Choroid plexus epithelial cell (primary cell): ENCODE data around the gene CCL25.

Source experiments
- DNase-seq: peaks from one replicate; pipeline ENCODE4 v3.0.0-alpha.2; 2010; ENCODE audit warnings: low read depth
- H3K4me3 ChIP-seq: 2 replicates; pipeline ENCODE4 v1.5.1; 2011; ENCODE audit warnings: low read depth, mild to moderate bottlenecking, control low read depth, low read length, moderate library complexity
- CTCF ChIP-seq: conservative IDR thresholded peaks from 2 replicates; pipeline ENCODE4 v1.5.1; 2011; ENCODE audit warnings: low read depth, mild to moderate bottlenecking, control low read depth, inconsistent platforms, low read length, moderate library complexity

Gene CCL25

GRCh38 chr19:8086849-8087248, 34.3 kb downstream of the CCL25 start:
- no peak overlapping the region for H3K4me3 ChIP-seq
- TF ChIP-seq CTCF = no peak
- DNase-seq = no peak

GRCh38 chr19:8087876-8088275, 35.3 kb downstream of the CCL25 start:
- no peak for DNase-seq

GRCh38 chr19:8088752-8089663, 36.4 kb downstream of the CCL25 start:
- no peak for TF ChIP-seq CTCF
- no peak overlapping the region for H3K4me3 ChIP-seq
- no peak for DNase-seq

More at GRCh38 chr19:8087876-8088275, 35.3 kb downstream of the CCL25 start:
- no peak overlapping the region for H3K4me3 ChIP-seq
- no peak for TF ChIP-seq CTCF

- DNase-seq = no peak
- TF ChIP-seq CTCF = no peak
- no peak overlapping the region for H3K4me3 ChIP-seq
Observed at GRCh38 chr19:8089664-8090601, 37.4 kb downstream of the CCL25 start.

GRCh38 chr19:8090950-8091349, 38.4 kb downstream of the CCL25 start:
- no peak for DNase-seq
- no peak overlapping the region for H3K4me3 ChIP-seq
- TF ChIP-seq CTCF = no peak

- no peak for DNase-seq
- H3K4me3 ChIP-seq = no peak overlapping the region
- TF ChIP-seq CTCF = no peak
Observed at GRCh38 chr19:8093740-8094139, 41.2 kb downstream of the CCL25 start.
